ENCODE results near the gene NUP210L. TPM values are rescaled to one million over a fixed set of nuclear protein-coding genes. Genes with fewer than 3 reads are reported as not detected.
"Not testable (repeated sequence)": the region's sequence is repeated elsewhere in the genome, so short reads cannot be mapped to it uniquely, and the experiment has no call there.

The NUP210L gene
- total and polyA plus RNA-seq, 12 donors: 0.01 to 0.45 (median 0.11) TPM; not detected in 6

DNA sequence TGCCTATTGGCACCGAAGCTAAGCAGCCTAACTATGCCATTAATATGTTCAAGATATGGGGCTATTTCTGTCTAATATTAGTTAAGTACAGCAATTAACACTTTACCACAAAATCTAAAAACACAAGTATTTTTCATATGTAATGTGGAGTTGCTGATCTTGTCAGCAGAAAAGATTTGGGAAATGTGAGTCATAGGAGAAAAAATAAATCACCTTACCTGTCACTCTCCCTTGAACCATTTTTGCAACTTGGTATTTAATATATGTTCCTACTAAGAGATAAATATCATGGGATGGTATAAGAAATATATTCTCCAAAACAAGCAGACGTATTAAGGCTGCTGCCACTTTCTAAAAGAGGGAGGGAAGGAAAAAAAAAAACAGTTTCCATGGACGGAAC lies 17.0 kb downstream of the NUP210L start:
- WGBS, 2 donors: 81 to 85% methylated on average over 3 of the region's 3 CpGs
- H3K4me3 ChIP-seq: no peak overlapping the region
- ATAC-seq: no peak
- H3K36me3 ChIP-seq: no peaks in the 10 kb centered on the region
- DNase-seq: no peak
- TF ChIP-seq, protein P1, sequence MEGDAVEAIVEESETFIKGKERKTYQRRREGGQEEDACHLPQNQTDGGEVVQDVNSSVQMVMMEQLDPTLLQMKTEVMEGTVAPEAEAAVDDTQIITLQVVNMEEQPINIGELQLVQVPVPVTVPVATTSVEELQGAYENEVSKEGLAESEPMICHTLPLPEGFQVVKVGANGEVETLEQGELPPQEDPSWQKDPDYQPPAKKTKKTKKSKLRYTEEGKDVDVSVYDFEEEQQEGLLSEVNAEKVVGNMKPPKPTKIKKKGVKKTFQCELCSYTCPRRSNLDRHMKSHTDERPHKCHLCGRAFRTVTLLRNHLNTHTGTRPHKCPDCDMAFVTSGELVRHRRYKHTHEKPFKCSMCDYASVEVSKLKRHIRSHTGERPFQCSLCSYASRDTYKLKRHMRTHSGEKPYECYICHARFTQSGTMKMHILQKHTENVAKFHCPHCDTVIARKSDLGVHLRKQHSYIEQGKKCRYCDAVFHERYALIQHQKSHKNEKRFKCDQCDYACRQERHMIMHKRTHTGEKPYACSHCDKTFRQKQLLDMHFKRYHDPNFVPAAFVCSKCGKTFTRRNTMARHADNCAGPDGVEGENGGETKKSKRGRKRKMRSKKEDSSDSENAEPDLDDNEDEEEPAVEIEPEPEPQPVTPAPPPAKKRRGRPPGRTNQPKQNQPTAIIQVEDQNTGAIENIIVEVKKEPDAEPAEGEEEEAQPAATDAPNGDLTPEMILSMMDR (IDR thresholded peaks at IDR 0.05): no peak
- H3K27me3 ChIP-seq: no peaks in the 10 kb centered on the region
- intact Hi-C loops (cut with DNase I): no loop called here
- H3K27ac ChIP-seq: no peak overlapping the region
- H3K9me3 ChIP-seq: no peaks in the 10 kb centered on the region
- no peaks in the 10 kb centered on the region for H3K4me1 ChIP-seq

DNA sequence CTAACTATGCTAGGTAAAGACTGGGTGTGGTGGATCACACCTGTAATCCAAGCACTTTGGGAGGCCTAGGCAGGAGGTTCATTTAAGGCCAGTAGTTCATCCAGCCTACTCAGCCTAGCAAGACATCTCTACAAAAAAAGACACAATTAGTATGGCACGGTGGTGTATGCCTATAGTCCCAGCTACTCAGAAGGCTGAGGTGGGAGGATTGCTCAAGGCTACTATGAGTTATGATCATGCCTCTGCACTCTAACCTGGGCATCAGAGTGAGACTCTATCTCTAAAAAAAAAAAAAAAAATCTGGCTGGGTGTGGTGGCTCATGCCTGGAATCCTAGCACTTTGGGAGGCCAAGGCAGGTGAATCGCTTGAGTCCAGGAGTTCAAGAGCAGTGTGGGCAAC lies 21.6 kb downstream of the NUP210L start:
- DNase-seq: no peak
- Histone ChIP-seq H3K9me3 (no peaks in the 10 kb centered on the region), H3K27me3 (no peaks in the 10 kb centered on the region), H3K4me3 (no peak overlapping the region), H3K36me3 (no peaks in the 10 kb centered on the region), H3K4me1 (peaks cover 0 to 12% (median 0%) of the 10 kb centered on the region in 9 donors), H3K27ac (no peak overlapping the region)
- no peak for ATAC-seq
- WGBS, 2 donors: 95 to 98% methylated on average over 2 of the region's 2 CpGs
- intact Hi-C loops (cut with DNase I): no loop called here
- TF ChIP-seq, protein P1 (IDR thresholded peaks at IDR 0.05): no peak

DNA sequence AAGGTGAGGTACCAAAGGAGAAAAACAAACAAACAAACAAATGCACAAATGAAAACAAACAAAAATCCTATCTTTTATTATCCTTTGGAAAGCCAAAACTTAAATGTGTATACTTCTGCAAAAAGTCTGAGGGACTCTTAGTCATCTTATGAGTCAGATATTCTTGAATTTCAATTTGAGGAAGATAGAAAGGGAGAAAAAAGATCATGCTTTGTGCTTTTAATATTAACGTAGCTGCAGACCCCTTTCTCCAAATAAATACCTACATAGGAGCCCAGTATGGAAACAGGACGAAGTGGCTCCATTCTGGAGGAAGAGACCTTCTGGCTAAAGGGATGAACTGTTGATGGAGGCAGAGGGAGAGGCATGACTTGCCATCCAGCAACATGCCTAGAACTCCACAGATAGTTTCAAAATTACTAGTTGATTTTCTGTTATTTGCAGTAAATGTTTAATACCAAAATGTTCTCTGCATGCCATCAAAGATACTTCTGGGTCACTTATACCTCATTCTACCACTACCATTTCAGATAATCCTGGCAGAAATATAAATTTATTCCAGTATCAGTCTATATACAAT lies 25.4 kb downstream of the NUP210L start:
- intact Hi-C loops (cut with DNase I): no loop called here
- WGBS, 2 donors: 60 to 76% methylated on average over 2 of the region's 2 CpGs
- DNase-seq (no peak), ATAC-seq (no peak)
- Histone ChIP-seq H3K27me3 (peaks cover 0 to 2% (median 0%) of the 10 kb centered on the region in 7 donors), H3K4me3 (no peak overlapping the region), H3K9me3 (no peaks in the 10 kb centered on the region), H3K36me3 (no peaks in the 10 kb centered on the region), H3K27ac (no peak overlapping the region), H3K4me1 (peaks cover 0 to 12% (median 0%) of the 10 kb centered on the region in 9 donors)
- TF ChIP-seq, protein P1 (IDR thresholded peaks at IDR 0.05): no peak

DNA sequence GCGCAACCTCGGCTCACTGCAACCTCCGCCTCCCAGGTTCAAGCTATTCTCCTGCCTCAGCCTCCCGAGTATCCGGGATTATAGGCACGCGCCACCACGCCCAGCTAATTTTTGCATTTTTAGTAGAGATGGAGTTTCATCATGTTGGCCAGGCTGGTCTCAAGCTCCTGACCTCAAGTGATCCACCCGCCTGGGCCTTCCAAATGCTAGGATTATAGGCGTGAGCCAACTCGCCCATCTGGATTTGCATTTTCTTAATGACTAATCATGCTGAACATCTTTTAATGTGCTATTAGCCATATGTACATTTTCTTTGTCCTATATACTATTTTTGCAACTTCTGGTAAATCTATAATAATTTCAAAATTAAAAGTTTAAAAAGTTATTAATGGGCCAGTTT lies 31.7 kb downstream of the NUP210L start:
- intact Hi-C loops (cut with DNase I); DNase-seq; H3K4me1 ChIP-seq; H3K9me3 ChIP-seq; H3K36me3 ChIP-seq; H3K27me3 ChIP-seq; H3K4me3 ChIP-seq; H3K27ac ChIP-seq; ATAC-seq: not testable (repeated sequence)
- 97 to 98% methylated on average over 11 of the region's 11 CpGs for WGBS, 2 donors

DNA sequence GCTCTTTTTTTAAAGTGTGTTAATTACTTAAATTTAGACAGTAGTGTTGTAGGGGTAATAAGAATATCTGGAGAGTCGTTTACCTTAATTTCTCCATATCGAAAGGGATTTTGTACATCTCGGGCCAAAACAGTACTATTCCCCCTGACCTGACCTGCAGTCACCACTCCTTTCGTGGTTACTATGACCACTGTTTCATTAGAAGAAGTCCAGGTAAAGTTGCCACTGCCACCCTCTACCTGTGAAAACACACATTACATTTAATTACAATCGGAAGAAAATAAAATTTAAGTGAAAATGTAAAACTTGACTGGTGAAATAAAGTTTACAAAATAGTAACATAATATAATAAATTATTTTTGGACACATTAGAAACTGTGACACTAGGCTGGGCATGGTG lies 37.2 kb downstream of the NUP210L start:
- ATAC-seq (no peak), DNase-seq (no peak)
- Histone ChIP-seq H3K27ac (no peak overlapping the region), H3K27me3 (no peaks in the 10 kb centered on the region), H3K9me3 (no peaks in the 10 kb centered on the region), H3K4me1 (peaks cover 0 to 4% (median 0%) of the 10 kb centered on the region in 9 donors), H3K36me3 (no peaks in the 10 kb centered on the region), H3K4me3 (no peak overlapping the region)
- TF ChIP-seq, protein P1 (IDR thresholded peaks at IDR 0.05): no peak
- intact Hi-C loops (cut with DNase I): no loop called here
- WGBS, 2 donors: 77 to 80% methylated on average over 5 of the region's 5 CpGs

Measured in heart right ventricle (tissue), 16 donors.